ENCODE results near the gene EFNA2. TPM values are rescaled to one million over a fixed set of nuclear protein-coding genes. Genes with fewer than 3 reads are reported as not detected.
A peak's percentile ranks its signal among the peaks of the same experiment; 100 is the strongest.

EFNA2 gene
- polyA plus RNA-seq, 3 donors: not detected

GRCh38 chr19:1249990-1250436 is 35.7 kb upstream of the EFNA2 start:
- WGBS (ENCODE audit: insufficient coverage): under 1% methylated on average over 67 of the region's 67 CpGs
- peak overlapping the region; percentile 53 to 92 for H3K27ac ChIP-seq (ENCODE audit: low read depth in 1 of 2, low read length in 2 of 2)
- H3K27me3 Mint-ChIP-seq (ENCODE audit: low read depth in 3 of 3): peaks cover 0 to 4% (median 0%) of the 10 kb centered on the region in 3 donors
- H3K36me3 Mint-ChIP-seq: peaks cover 16 to 24% of the 10 kb centered on the region in 2 donors
- peak overlapping the region; percentile 96 for H3K4me2 ChIP-seq (replicated peaks; ENCODE audit: extremely low read depth, low read length, poor library complexity, severe bottlenecking)
- no peaks in the 10 kb centered on the region for H3K27me3 ChIP-seq (ENCODE audit: control insufficient read depth in 2 of 2, insufficient read depth in 2 of 2, low read length in 2 of 2)
- H3K9ac ChIP-seq (ENCODE audit: insufficient read depth, low read length, poor library complexity, severe bottlenecking): peak overlapping the region; percentile 93
- peaks cover 55% of the 10 kb centered on the region for H4K20me1 ChIP-seq (ENCODE audit: insufficient read depth, low read length)
- DNase-seq: no peak
- H3K9me3 ChIP-seq (replicated peaks in 1 of 2; ENCODE audit: control insufficient read depth in 1 of 2, insufficient read depth in 1 of 2, low read length in 2 of 2): no peaks in the 10 kb centered on the region
- H3K4me3 Mint-ChIP-seq: peak overlapping the region; percentile 84
- peaks cover 0 to 2% (median 0%) of the 10 kb centered on the region in 7 donors for H3K9me3 Mint-ChIP-seq
- H3K4me1 Mint-ChIP-seq: peaks cover 25% of the 10 kb centered on the region
- TF ChIP-seq CTCF (IDR thresholded peaks at IDR 0.05): no peak
- H3K79me2 ChIP-seq (ENCODE audit: insufficient read depth, low read length): peaks cover 55% of the 10 kb centered on the region
- peak overlapping the region; percentile 77 to 99 (median 83) for H3K4me3 ChIP-seq (replicated peaks in 1 of 3; ENCODE audit: low read depth in 2 of 3, low read length in 3 of 3)
- no peak overlapping the region for H2AFZ ChIP-seq (ENCODE audit: insufficient read depth, low read depth, low read length, poor library complexity, severe bottlenecking)
- intact Hi-C loops (cut with micrococcal nuclease): loop anchor here in 1 of 2 donors (10.0 kb wide), 3 partner anchors 145 to 385 kb away; partner anchors contain the start of genes ARID3A and GPX4
- peaks cover 19 to 27% of the 10 kb centered on the region in 2 donors for H3K36me3 ChIP-seq (replicated peaks in 1 of 2; ENCODE audit: control insufficient read depth in 1 of 2, insufficient read depth in 2 of 2, low read length in 2 of 2)
- H3K27ac Mint-ChIP-seq: peak overlapping the region in 6 of 7 donors; percentile 46 to 87 (median 75)
- H3K4me1 ChIP-seq (ENCODE audit: control insufficient read depth in 1 of 2, insufficient read depth in 2 of 2, low read length in 2 of 2): peaks cover 36 to 46% of the 10 kb centered on the region in 2 donors

- DNase-seq: no peak
- Histone ChIP-seq H3K4me1 (ENCODE audit: control insufficient read depth in 1 of 2, insufficient read depth in 2 of 2, low read length in 2 of 2) (peaks cover 38 to 46% of the 10 kb centered on the region in 2 donors), H3K27ac (ENCODE audit: low read depth in 1 of 2, low read length in 2 of 2) (peak overlapping the region; percentile 92 to 94), H2AFZ (ENCODE audit: insufficient read depth, low read depth, low read length, poor library complexity, severe bottlenecking) (no peak overlapping the region), H3K4me3 (replicated peaks in 1 of 3; ENCODE audit: low read depth in 2 of 3, low read length in 3 of 3) (peak overlapping the region; percentile 77 to 99 (median 89)), H3K9me3 (replicated peaks in 1 of 2; ENCODE audit: control insufficient read depth in 1 of 2, insufficient read depth in 1 of 2, low read length in 2 of 2) (no peaks in the 10 kb centered on the region), H3K79me2 (ENCODE audit: insufficient read depth, low read length) (peaks cover 56% of the 10 kb centered on the region), H4K20me1 (ENCODE audit: insufficient read depth, low read length) (peaks cover 56% of the 10 kb centered on the region), H3K27me3 (ENCODE audit: control insufficient read depth in 2 of 2, insufficient read depth in 2 of 2, low read length in 2 of 2) (no peaks in the 10 kb centered on the region), H3K36me3 (replicated peaks in 1 of 2; ENCODE audit: control insufficient read depth in 1 of 2, insufficient read depth in 2 of 2, low read length in 2 of 2) (peaks cover 25 to 34% of the 10 kb centered on the region in 2 donors), H3K9ac (ENCODE audit: insufficient read depth, low read length, poor library complexity, severe bottlenecking) (peak overlapping the region; percentile 93), H3K4me2 (replicated peaks; ENCODE audit: extremely low read depth, low read length, poor library complexity, severe bottlenecking) (peak overlapping the region; percentile 96)
- H3K4me3 Mint-ChIP-seq: peak overlapping the region; percentile 95 to 97
- H3K36me3 Mint-ChIP-seq: peaks cover 22 to 31% of the 10 kb centered on the region in 2 donors
- under 1% methylated on average over 68 of the region's 90 CpGs for WGBS (ENCODE audit: insufficient coverage)
- peaks cover 25% of the 10 kb centered on the region for H3K4me1 Mint-ChIP-seq
- H3K27ac Mint-ChIP-seq: peak overlapping the region; percentile 93 to 98 (median 96)
- intact Hi-C loops (cut with micrococcal nuclease): no loop called here
- peaks cover 0 to 4% (median 0%) of the 10 kb centered on the region in 3 donors for H3K27me3 Mint-ChIP-seq (ENCODE audit: low read depth in 3 of 3)
- peaks cover 0 to 2% (median 0%) of the 10 kb centered on the region in 7 donors for H3K9me3 Mint-ChIP-seq
- TF ChIP-seq CTCF (IDR thresholded peaks at IDR 0.05): no peak
Observed at GRCh38 chr19:1250437-1251260, 35.0 kb upstream of the EFNA2 start.

All from CD14-positive monocyte (primary cell).